Sigmoid colon (tissue), 4 donors: ENCODE results near the gene SLC24A4.

Experiments
- CTCF ChIP-seq, 4 experiments: fragments of 450-650 bp in 3 of 4; fragments of 200-600 bp in 1 of 4; IDR thresholded peaks; one replicate each; pipeline ENCODE4 v1.5.1; 2016 to 2019; ENCODE audit warnings: antibody characterized with exemption in 4 of 4, mild to moderate bottlenecking in 3 of 4, moderate library complexity in 2 of 4
- EP300 ChIP-seq, 4 donors: sonication (generic); formaldehyde crosslinking; IDR thresholded peaks; one replicate each; pipeline ENCODE4 v1.6.1; 2017; ENCODE audit warnings: antibody characterized with exemption in 4 of 4
- POLR2A ChIP-seq, 2 donors: fragments of 450-650 bp; IDR thresholded peaks; one replicate each; pipeline ENCODE4 v1.6.1; 2016; ENCODE audit warnings: antibody characterized with exemption in 2 of 2, mild to moderate bottlenecking in 2 of 2, moderate library complexity in 2 of 2
- POLR2AphosphoS5 ChIP-seq, 4 donors: sonication (generic); formaldehyde crosslinking; IDR thresholded peaks; one replicate each; pipeline ENCODE4 v1.6.1; 2017; ENCODE audit warnings: antibody characterized with exemption in 4 of 4

- TF ChIP-seq CTCF (IDR thresholded peaks at IDR 0.05), result no peak
- TF ChIP-seq POLR2A (IDR thresholded peaks at IDR 0.05), result no peak
- TF ChIP-seq POLR2AphosphoS5 (IDR thresholded peaks at IDR 0.05), result no peak
- TF ChIP-seq EP300 (IDR thresholded peaks at IDR 0.05), result no peak
Measured at GRCh38 chr14:92411941-92412340, 89.0 kb downstream of the SLC24A4 start.
